OCI-LY1 (cell line): ENCODE data around the gene HSPD1.
A peak's percentile ranks its signal among the peaks of the same experiment; 100 is the strongest.

ENCODE experiments used
- H2AFZ ChIP-seq: fragments of 200-600 bp; sonication (generic), shearing (Covaris generic); 2 replicates; pipeline ENCODE4 v1.6.0; 2014; ENCODE audit warnings: antibody characterized with exemption, mild to moderate bottlenecking, low read length
- H3F3A ChIP-seq: fragments of 200-600 bp; sonication (generic), shearing (Covaris generic); 2 replicates; pipeline ENCODE4 v1.6.0; 2014; ENCODE audit warnings: mild to moderate bottlenecking, antibody characterized with exemption, low read length, moderate library complexity; ENCODE audit not compliant: insufficient read depth
- H3K27ac ChIP-seq: fragments of 200-600 bp; sonication (generic); 2 replicates; pipeline ENCODE4 v1.5.1; 2014; ENCODE audit warnings: low read length, mixed run types, mild to moderate bottlenecking, low read depth; ENCODE audit not compliant: poor library complexity, severe bottlenecking
- H3K27me3 ChIP-seq: fragments of 200-600 bp; sonication (generic); 2 replicates; pipeline ENCODE4 v1.6.0; 2014; ENCODE audit warnings: antibody characterized with exemption, mild to moderate bottlenecking, low read length, moderate library complexity; ENCODE audit not compliant: insufficient read depth
- H3K36me3 ChIP-seq: fragments of 200-600 bp; sonication (generic); 2 replicates; pipeline ENCODE4 v1.6.1; 2014; ENCODE audit warnings: mild to moderate bottlenecking, antibody characterized with exemption, low read length, moderate library complexity, mixed read lengths; ENCODE audit not compliant: insufficient read depth
- H3K4me1 ChIP-seq: fragments of 200-600 bp; sonication (generic); 2 replicates; pipeline ENCODE4 v1.5.1; 2014; ENCODE audit warnings: mild to moderate bottlenecking, low read length, moderate library complexity; ENCODE audit not compliant: insufficient read depth, severe bottlenecking
- H3K4me2 ChIP-seq: fragments of 200-600 bp; sonication (generic), shearing (Covaris generic); 2 replicates; pipeline ENCODE4 v1.6.1; 2014; ENCODE audit warnings: low read length
- H3K4me3 ChIP-seq: fragments of 200-600 bp; sonication (generic); 2 replicates; pipeline ENCODE4 v1.5.1; 2014; ENCODE audit warnings: low read length, low read depth, mild to moderate bottlenecking, mixed read lengths; ENCODE audit not compliant: poor library complexity, severe bottlenecking
- H3K79me2 ChIP-seq: fragments of 200-600 bp; shearing (Covaris generic); 2 replicates; pipeline ENCODE4 v1.6.1; 2016; ENCODE audit warnings: mixed run types, low read length, mixed read lengths; ENCODE audit not compliant: insufficient read depth
- H3K9ac ChIP-seq: fragments of 200-600 bp; sonication (generic), shearing (Covaris generic); 2 replicates; pipeline ENCODE4 v1.6.1; 2014; ENCODE audit warnings: mild to moderate bottlenecking, low read length, mixed read lengths
- H3K9me2 ChIP-seq: fragments of 200-600 bp; sonication (generic), shearing (Covaris generic); 2 replicates; pipeline ENCODE4 v1.6.1; 2014; ENCODE audit warnings: low read depth, mild to moderate bottlenecking, low read length, mixed read lengths
- H3K9me3 ChIP-seq: fragments of 200-600 bp; shearing (Covaris generic); 2 replicates; pipeline ENCODE4 v1.6.1; 2014; ENCODE audit warnings: low read length, mixed read lengths
- H4K20me1 ChIP-seq: fragments of 200-600 bp; sonication (generic), shearing (Covaris generic); 2 replicates; pipeline ENCODE4 v1.6.0; 2016; ENCODE audit warnings: mild to moderate bottlenecking, low read length; ENCODE audit not compliant: insufficient read depth
- CTCF ChIP-seq: fragments of 200-600 bp; sonication (generic), shearing (Covaris generic); IDR thresholded peaks from 2 replicates; pipeline ENCODE4 v1.5.1; 2017; ENCODE audit warnings: mild to moderate bottlenecking, antibody characterized with exemption, low read length, moderate library complexity, mixed read lengths
- EZH2 ChIP-seq: fragments of 200-600 bp; sonication (generic), shearing (Covaris generic); IDR thresholded peaks from 2 replicates; pipeline ENCODE4 v1.8.0; 2017; ENCODE audit warnings: borderline replicate concordance, mixed run types, mild to moderate bottlenecking, antibody characterized with exemption, low read length, moderate library complexity, mixed read lengths

Gene HSPD1

GRCh38 chr2:197502685-197503084, 3.0 kb upstream of the HSPD1 start:
- H2AFZ ChIP-seq = no peak overlapping the region
- peaks cover 46% of the 10 kb centered on the region for H3K79me2 ChIP-seq
- H3K9me3 ChIP-seq = no peaks in the 10 kb centered on the region
- peaks cover 79% of the 10 kb centered on the region for H3K36me3 ChIP-seq
- no peaks in the 10 kb centered on the region for H3K9me2 ChIP-seq
- H3K4me2 ChIP-seq = peak overlapping the region; percentile 65
- peak overlapping the region; percentile 83 for H3K4me3 ChIP-seq
- no peaks in the 10 kb centered on the region for H3K27me3 ChIP-seq
- TF ChIP-seq EZH2 = no peak
- no peak for TF ChIP-seq CTCF
- H4K20me1 ChIP-seq = no peaks in the 10 kb centered on the region
- no peak overlapping the region for H3K9ac ChIP-seq
- peaks cover 3% of the 10 kb centered on the region; the same call in 1 of the 2 replicates for H3F3A ChIP-seq
- peak overlapping the region; percentile 52 for H3K27ac ChIP-seq
- peaks cover 25% of the 10 kb centered on the region for H3K4me1 ChIP-seq

- H3K27ac ChIP-seq = peak overlapping the region; percentile 52
- peak overlapping the region; percentile 96 for H3K9ac ChIP-seq
- peak overlapping the region; percentile 83 for H3K4me3 ChIP-seq
- H3K79me2 ChIP-seq = peaks cover 51% of the 10 kb centered on the region
- H2AFZ ChIP-seq = no peak overlapping the region
- no peaks in the 10 kb centered on the region for H3K27me3 ChIP-seq
- H4K20me1 ChIP-seq = no peaks in the 10 kb centered on the region
- peak overlapping the region; percentile 65 for H3K4me2 ChIP-seq
- no peaks in the 10 kb centered on the region for H3K9me2 ChIP-seq
- no peaks in the 10 kb centered on the region for H3K9me3 ChIP-seq
- peaks cover 84% of the 10 kb centered on the region for H3K36me3 ChIP-seq
- H3K4me1 ChIP-seq = peaks cover 30% of the 10 kb centered on the region
- TF ChIP-seq CTCF (no peak), EZH2 (no peak)
- H3F3A ChIP-seq = peaks cover 3% of the 10 kb centered on the region; the same call in 1 of the 2 replicates
Measured at GRCh38 chr2:197502201-197502600, 2.6 kb upstream of the HSPD1 start.

- Histone ChIP-seq H3K4me3 (peak overlapping the region; percentile 83), H3K27ac (peak overlapping the region; percentile 72), H3F3A (no peaks in the 10 kb centered on the region; the same call in 1 of the 2 replicates), H3K79me2 (peaks cover 66% of the 10 kb centered on the region), H3K4me1 (peaks cover 46% of the 10 kb centered on the region), H3K9me3 (no peaks in the 10 kb centered on the region), H3K9ac (peak overlapping the region; percentile 96), H3K9me2 (no peaks in the 10 kb centered on the region), H3K27me3 (no peaks in the 10 kb centered on the region), H4K20me1 (no peaks in the 10 kb centered on the region), H2AFZ (no peak overlapping the region), H3K36me3 (peaks cover 87% of the 10 kb centered on the region), H3K4me2 (peak overlapping the region; percentile 65)
- no peak for TF ChIP-seq CTCF
- no peak for TF ChIP-seq EZH2
Measured at GRCh38 chr2:197500503-197501131, 977 bp upstream of the HSPD1 start.
